ENCODE measurements around the gene TAF4.

Gene TAF4

DNA sequence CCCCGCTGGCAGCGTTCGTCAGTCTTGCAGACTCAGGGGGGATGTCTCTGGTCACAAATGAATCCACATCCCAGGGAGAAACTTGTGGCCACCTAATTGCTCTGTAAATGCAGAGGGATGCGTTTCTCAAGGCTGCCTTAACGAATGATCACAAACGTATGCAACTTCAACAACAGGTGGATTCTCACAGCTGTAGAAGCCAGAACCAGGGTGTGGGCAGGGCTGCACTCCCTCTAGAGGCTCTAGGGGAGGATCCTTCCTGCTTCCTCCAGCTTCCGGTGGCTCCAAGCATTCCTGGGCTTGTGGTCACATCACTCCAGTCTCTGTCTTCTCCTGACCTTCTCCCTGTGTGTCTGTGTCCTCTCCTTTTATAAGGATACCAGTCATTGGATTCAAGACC is 3.3 kb upstream of the TAF4 start:
- no peak for TF ChIP-seq CTCF (IDR thresholded peaks at IDR 0.05; ENCODE audit: insufficient read depth, low read length, missing control alignments)
- ChIA-PET POLR2A (no interaction called here), CTCF (interaction anchor here (0.9 kb wide), 1 partner anchor 58 kb away, joined by 3 read pairs; no protein-coding TSS in a partner anchor)
- H3K4me3 ChIP-seq (ENCODE audit: low read depth, low read length): no peak overlapping the region
- no peak for DNase-seq (ENCODE audit: low read depth, low spot score)

GRCh38 chr20:62067547-62068260 is 2.0 kb upstream of the TAF4 start:
- no peak for TF ChIP-seq CTCF (IDR thresholded peaks at IDR 0.05; ENCODE audit: insufficient read depth, low read length, missing control alignments)
- no peak overlapping the region for H3K4me3 ChIP-seq (ENCODE audit: low read depth, low read length)
- ChIA-PET POLR2A (no interaction called here), CTCF (interaction anchor here (1.4 kb wide), 1 partner anchor 60 kb away, joined by 3 read pairs; no protein-coding TSS in a partner anchor)
- DNase-seq (ENCODE audit: low read depth, low spot score): no peak

- no peak for TF ChIP-seq CTCF (IDR thresholded peaks at IDR 0.05; ENCODE audit: insufficient read depth, low read length, missing control alignments)
- ChIA-PET CTCF (interaction anchor here (1.4 kb wide), 1 partner anchor 60 kb away, joined by 3 read pairs; no protein-coding TSS in a partner anchor), POLR2A (interaction anchor here (0.8 to 1.6 kb wide), 7 partner anchors 13 to 75 kb away, joined by 3 to 37 read pairs (median 5); partner anchors contain the start of gene LSM14B)
- peak overlapping the region; percentile 64 for H3K4me3 ChIP-seq (ENCODE audit: low read depth, low read length)
- no peak for DNase-seq (ENCODE audit: low read depth, low spot score)
These were observed 1.3 kb upstream of the TAF4 start for GRCh38 chr20:62066983-62067433.

- CTCF ChIA-PET: interaction anchor here (1.4 kb wide), 1 partner anchor 61 kb away, joined by 3 read pairs; no protein-coding TSS in a partner anchor
- DNase-seq (ENCODE audit: low read depth, low spot score): no peak
These were observed 780 bp upstream of the TAF4 start for GRCh38 chr20:62066339-62066982.

GRCh38 chr20:62064770-62065673 is 659 bp downstream of the TAF4 start:
- no peak for DNase-seq (ENCODE audit: low read depth, low spot score)
- ChIA-PET POLR2A (interaction anchor here (1.0 to 1.6 kb wide), 5 partner anchors 26 to 71 kb away, joined by 4 to 37 read pairs (median 5); partner anchors contain the start of gene LSM14B), CTCF (interaction anchor here (1.3 kb wide), 1 partner anchor 39 kb away, joined by 6 read pairs; no protein-coding TSS in a partner anchor)
- H3K4me3 ChIP-seq (ENCODE audit: low read depth, low read length): peak overlapping the region; percentile 62
- no peak for TF ChIP-seq CTCF (IDR thresholded peaks at IDR 0.05; ENCODE audit: insufficient read depth, low read length, missing control alignments)

More at GRCh38 chr20:62066339-62066982, 780 bp upstream of the TAF4 start:
- TF ChIP-seq CTCF (IDR thresholded peaks at IDR 0.05; ENCODE audit: insufficient read depth, low read length, missing control alignments): no peak
- POLR2A ChIA-PET: interaction anchor here (0.8 to 1.6 kb wide), 9 partner anchors 14 to 75 kb away, joined by 3 to 37 read pairs (median 5); partner anchors contain the start of gene LSM14B
- H3K4me3 ChIP-seq (ENCODE audit: low read depth, low read length): peak overlapping the region; percentile 64
